HUES64 (cell line): ENCODE measurements around the gene INIP.

Experiments
- H3K27ac ChIP-seq: 2 replicates; pipeline ENCODE4 v1.7.0; 2013; ENCODE audit warnings: low read depth, low read length, inconsistent platforms
- H3K27me3 ChIP-seq: 2 replicates; pipeline ENCODE4 v1.6.1; 2013; ENCODE audit warnings: mild to moderate bottlenecking, low read length; ENCODE audit not compliant: insufficient read depth
- H3K36me3 ChIP-seq: 2 replicates; pipeline ENCODE4 v1.6.1; 2013; ENCODE audit warnings: mild to moderate bottlenecking, low read length; ENCODE audit not compliant: insufficient read depth
- H3K4me1 ChIP-seq: 2 replicates; pipeline ENCODE4 v1.6.1; 2013; ENCODE audit warnings: mild to moderate bottlenecking, low read length, moderate library complexity; ENCODE audit not compliant: insufficient read depth
- H3K4me3 ChIP-seq: 2 replicates; pipeline ENCODE4 v1.5.1; 2013; ENCODE audit warnings: mild to moderate bottlenecking, low read length, moderate library complexity
- H3K9ac ChIP-seq: 2 replicates; pipeline ENCODE4 v1.6.1; 2013; ENCODE audit warnings: mild to moderate bottlenecking, low read depth, low read length
- H3K9me3 ChIP-seq: 2 replicates; pipeline ENCODE4 v1.6.1; 2013; ENCODE audit warnings: low read depth, low read length; ENCODE audit not compliant: insufficient read depth
- WGBS: fragments of 150-250, 120-280 bp; methylation state at CpG from one replicate; pipeline ENCODE4 v1.1.7; 2013; ENCODE audit warnings: missing lambda C conversion rate; 5-methylcytosine and 5-hydroxymethylcytosine counted together

The INIP gene

GRCh38 chr9:112670991-112671625 is 46.8 kb downstream of the INIP start:
- Histone ChIP-seq H3K27ac (no peak overlapping the region), H3K9ac (no peak overlapping the region), H3K4me1 (no peaks in the 10 kb centered on the region), H3K36me3 (no peaks in the 10 kb centered on the region), H3K9me3 (no peaks in the 10 kb centered on the region), H3K27me3 (no peaks in the 10 kb centered on the region), H3K4me3 (no peak overlapping the region)
- WGBS, result 84% methylated on average over 7 of the region's 7 CpGs

GRCh38 chr9:112669326-112669725 is 48.6 kb downstream of the INIP start:
- Histone ChIP-seq H3K27me3 (no peaks in the 10 kb centered on the region), H3K9ac (no peak overlapping the region), H3K27ac (no peak overlapping the region), H3K4me1 (no peaks in the 10 kb centered on the region), H3K4me3 (no peak overlapping the region), H3K9me3 (no peaks in the 10 kb centered on the region), H3K36me3 (no peaks in the 10 kb centered on the region)
- 100% methylated on average over 1 of the region's 2 CpGs for WGBS

GRCh38 chr9:112665347-112665746 is 52.6 kb downstream of the INIP start:
- no peaks in the 10 kb centered on the region for H3K9me3 ChIP-seq
- H3K4me3 ChIP-seq, result no peak overlapping the region
- whole genome bisulfite sequencing, result 91% methylated on average over 3 of the region's 4 CpGs

GRCh38 chr9:112664531-112664930 is 53.4 kb downstream of the INIP start:
- no peak overlapping the region for H3K27ac ChIP-seq
- H3K27me3 ChIP-seq, result no peaks in the 10 kb centered on the region
- H3K4me3 ChIP-seq, result no peak overlapping the region
- H3K36me3 ChIP-seq, result peaks cover 8% of the 10 kb centered on the region; the same call in 1 of the 2 replicates
- 100% methylated on average over 1 of the region's 3 CpGs for WGBS
- H3K9ac ChIP-seq, result no peak overlapping the region
- H3K9me3 ChIP-seq, result no peaks in the 10 kb centered on the region
- no peaks in the 10 kb centered on the region for H3K4me1 ChIP-seq

More at GRCh38 chr9:112665347-112665746, 52.6 kb downstream of the INIP start:
- H3K4me1 ChIP-seq, result no peaks in the 10 kb centered on the region
- no peak overlapping the region for H3K9ac ChIP-seq
- no peaks in the 10 kb centered on the region for H3K27me3 ChIP-seq
- H3K36me3 ChIP-seq, result 0 out of 2 replicates have a peak, but pooled peaks cover 3% of the 10 kb centered on the region
- no peak overlapping the region for H3K27ac ChIP-seq

GRCh38 chr9:112663681-112664080 is 54.2 kb downstream of the INIP start:
- H3K9ac ChIP-seq, result no peak overlapping the region
- H3K9me3 ChIP-seq, result no peaks in the 10 kb centered on the region
- H3K36me3 ChIP-seq, result peaks cover 14% of the 10 kb centered on the region; the same call in 1 of the 2 replicates
- H3K27ac ChIP-seq, result no peak overlapping the region
- H3K27me3 ChIP-seq, result no peaks in the 10 kb centered on the region
- no peaks in the 10 kb centered on the region for H3K4me1 ChIP-seq
- H3K4me3 ChIP-seq, result no peak overlapping the region
- 90% methylated on average over 5 of the region's 5 CpGs for WGBS

GRCh38 chr9:112659906-112660305 is 58.0 kb downstream of the INIP start:
- Histone ChIP-seq H3K27ac (no peak overlapping the region), H3K9me3 (no peaks in the 10 kb centered on the region)
- WGBS, result 97% methylated on average over 10 of the region's 12 CpGs

GRCh38 chr9:112655668-112656067 is 62.2 kb downstream of the INIP start:
- H3K27ac ChIP-seq, result no peak overlapping the region
- no peaks in the 10 kb centered on the region for H3K27me3 ChIP-seq
- H3K9ac ChIP-seq, result no peak overlapping the region
- peaks cover 11% of the 10 kb centered on the region; the same call in 1 of the 2 replicates for H3K36me3 ChIP-seq
- peaks cover 26% of the 10 kb centered on the region for H3K4me1 ChIP-seq
- no peaks in the 10 kb centered on the region for H3K9me3 ChIP-seq
- H3K4me3 ChIP-seq, result no peak overlapping the region
- 92% methylated on average over 3 of the region's 3 CpGs for WGBS

More at GRCh38 chr9:112659906-112660305, 58.0 kb downstream of the INIP start:
- peaks cover 9% of the 10 kb centered on the region for H3K4me1 ChIP-seq
- H3K27me3 ChIP-seq, result no peaks in the 10 kb centered on the region
- peaks cover 14% of the 10 kb centered on the region; the same call in 1 of the 2 replicates for H3K36me3 ChIP-seq
- no peak overlapping the region for H3K4me3 ChIP-seq
- H3K9ac ChIP-seq, result no peak overlapping the region

- peaks cover 26% of the 10 kb centered on the region for H3K4me1 ChIP-seq
- H3K4me3 ChIP-seq, result 0 out of 2 replicates have a peak overlapping the region, but pooled peaks have one; percentile 1
- H3K27me3 ChIP-seq, result no peaks in the 10 kb centered on the region
- peaks cover 5% of the 10 kb centered on the region for H3K36me3 ChIP-seq
- peaks cover 4% of the 10 kb centered on the region; the same call in 1 of the 2 replicates for H3K9me3 ChIP-seq
- H3K27ac ChIP-seq, result peak overlapping the region; percentile 84; the same call in 1 of the 2 replicates
- WGBS, result 36% methylated on average over 5 of the region's 5 CpGs
- 0 out of 2 replicates have a peak overlapping the region, but pooled peaks have one; percentile 1 for H3K9ac ChIP-seq
Measured at GRCh38 chr9:112654282-112654681, 63.6 kb downstream of the INIP start.

GRCh38 chr9:112648624-112649023 is 69.3 kb downstream of the INIP start:
- H3K4me1 ChIP-seq, result peaks cover 6% of the 10 kb centered on the region
- H3K4me3 ChIP-seq, result no peak overlapping the region
- H3K36me3 ChIP-seq, result peaks cover 12% of the 10 kb centered on the region
- peaks cover 16% of the 10 kb centered on the region; the same call in 1 of the 2 replicates for H3K9me3 ChIP-seq
- no peaks in the 10 kb centered on the region for H3K27me3 ChIP-seq
- 100% methylated on average over 1 of the region's 1 CpG for WGBS
- no peak overlapping the region for H3K27ac ChIP-seq
- no peak overlapping the region for H3K9ac ChIP-seq

- Histone ChIP-seq H3K27ac (no peak overlapping the region), H3K9me3 (peaks cover 16% of the 10 kb centered on the region; the same call in 1 of the 2 replicates), H3K4me1 (no peaks in the 10 kb centered on the region; the same call in 1 of the 2 replicates), H3K9ac (no peak overlapping the region), H3K27me3 (no peaks in the 10 kb centered on the region), H3K4me3 (no peak overlapping the region), H3K36me3 (peaks cover 12% of the 10 kb centered on the region)
- WGBS, result 91% methylated on average over 3 of the region's 3 CpGs
Measured at GRCh38 chr9:112647596-112647995, 70.3 kb downstream of the INIP start.

- Histone ChIP-seq H3K4me3 (no peak overlapping the region), H3K9ac (no peak overlapping the region), H3K4me1 (peaks cover 8% of the 10 kb centered on the region; the same call in 1 of the 2 replicates), H3K36me3 (no peaks in the 10 kb centered on the region; the same call in none of the 2 replicates), H3K9me3 (peaks cover 13% of the 10 kb centered on the region; the same call in 1 of the 2 replicates), H3K27ac (no peak overlapping the region), H3K27me3 (no peaks in the 10 kb centered on the region)
- 94% methylated on average over 3 of the region's 3 CpGs for WGBS
Measured at GRCh38 chr9:112642126-112642525, 75.8 kb downstream of the INIP start.
